Measurements from ENCODE around the gene CCDC190.
A peak's percentile ranks its signal among the peaks of the same experiment; 100 is the strongest.
"Not testable (repeated sequence)": the region's sequence is repeated elsewhere in the genome, so short reads cannot be mapped to it uniquely, and the experiment has no call there.

The CCDC190 gene

GRCh38 chr1:162840250-162840839 is 20.6 kb downstream of the CCDC190 start:
- no peak overlapping the region for H3K27ac ChIP-seq (ENCODE audit: insufficient read depth, low read depth, low read length, poor library complexity, severe bottlenecking)

GRCh38 chr1:162838863-162839262 is 22.1 kb downstream of the CCDC190 start:
- Histone ChIP-seq H3K27ac (ENCODE audit: insufficient read depth, low read depth, low read length, poor library complexity, severe bottlenecking) (no peak overlapping the region), H3K9me3 (ENCODE audit: control insufficient read depth, low read length) (no peaks in the 10 kb centered on the region), H3K4me1 (ENCODE audit: control insufficient read depth, insufficient read depth, low read length) (no peaks in the 10 kb centered on the region), H3K4me3 (ENCODE audit: insufficient read depth, low read depth, low read length) (no peak overlapping the region), H3K36me3 (ENCODE audit: control insufficient read depth, insufficient read depth, low read length) (no peaks in the 10 kb centered on the region), H3K27me3 (ENCODE audit: control insufficient read depth, insufficient read depth, low read length, poor library complexity, severe bottlenecking) (no peaks in the 10 kb centered on the region)
- WGBS, 2 experiments: 82 to 84% methylated on average over 4 of the region's 4 CpGs

More at GRCh38 chr1:162840250-162840839, 20.6 kb downstream of the CCDC190 start:
- Histone ChIP-seq H3K4me1 (ENCODE audit: control insufficient read depth, insufficient read depth, low read length) (no peaks in the 10 kb centered on the region), H3K36me3 (ENCODE audit: control insufficient read depth, insufficient read depth, low read length) (no peaks in the 10 kb centered on the region), H3K9me3 (ENCODE audit: control insufficient read depth, low read length) (no peaks in the 10 kb centered on the region), H3K27me3 (ENCODE audit: control insufficient read depth, insufficient read depth, low read length, poor library complexity, severe bottlenecking) (no peaks in the 10 kb centered on the region), H3K4me3 (ENCODE audit: insufficient read depth, low read depth, low read length) (no peak overlapping the region)

- Histone ChIP-seq H3K36me3 (ENCODE audit: control insufficient read depth, insufficient read depth, low read length) (no peaks in the 10 kb centered on the region), H3K27ac (ENCODE audit: insufficient read depth, low read depth, low read length, poor library complexity, severe bottlenecking) (no peak overlapping the region), H3K27me3 (ENCODE audit: control insufficient read depth, insufficient read depth, low read length, poor library complexity, severe bottlenecking) (no peaks in the 10 kb centered on the region), H3K9me3 (ENCODE audit: control insufficient read depth, low read length) (no peaks in the 10 kb centered on the region), H3K4me1 (ENCODE audit: control insufficient read depth, insufficient read depth, low read length) (no peaks in the 10 kb centered on the region), H3K4me3 (ENCODE audit: insufficient read depth, low read depth, low read length) (no peak overlapping the region)
- WGBS, 2 experiments: 80 to 94% methylated on average over 2 to 3 of the region's 3 CpGs
Measured at GRCh38 chr1:162835157-162835899, 25.6 kb downstream of the CCDC190 start.

- 76 to 81% methylated on average over 3 of the region's 3 CpGs for WGBS, 2 experiments
- Histone ChIP-seq H3K4me1 (ENCODE audit: control insufficient read depth, insufficient read depth, low read length) (no peaks in the 10 kb centered on the region), H3K27ac (ENCODE audit: insufficient read depth, low read depth, low read length, poor library complexity, severe bottlenecking) (no peak overlapping the region), H3K9me3 (ENCODE audit: control insufficient read depth, low read length) (no peaks in the 10 kb centered on the region), H3K36me3 (ENCODE audit: control insufficient read depth, insufficient read depth, low read length) (no peaks in the 10 kb centered on the region), H3K4me3 (ENCODE audit: insufficient read depth, low read depth, low read length) (no peak overlapping the region), H3K27me3 (ENCODE audit: control insufficient read depth, insufficient read depth, low read length, poor library complexity, severe bottlenecking) (no peaks in the 10 kb centered on the region)
Measured at GRCh38 chr1:162832470-162832869, 28.5 kb downstream of the CCDC190 start.

GRCh38 chr1:162829268-162829667 is 31.7 kb downstream of the CCDC190 start:
- no peaks in the 10 kb centered on the region for H3K36me3 ChIP-seq (ENCODE audit: control insufficient read depth, insufficient read depth, low read length)
- no peak overlapping the region for H3K4me3 ChIP-seq (ENCODE audit: insufficient read depth, low read depth, low read length)
- WGBS, 2 experiments: 89 to 94% methylated on average over 1 of the region's 1 CpG
- H3K27me3 ChIP-seq (ENCODE audit: control insufficient read depth, insufficient read depth, low read length, poor library complexity, severe bottlenecking): no peaks in the 10 kb centered on the region
- no peak overlapping the region for H3K27ac ChIP-seq (ENCODE audit: insufficient read depth, low read depth, low read length, poor library complexity, severe bottlenecking)
- H3K4me1 ChIP-seq (ENCODE audit: control insufficient read depth, insufficient read depth, low read length): no peaks in the 10 kb centered on the region
- H3K9me3 ChIP-seq (ENCODE audit: control insufficient read depth, low read length): no peaks in the 10 kb centered on the region

- Histone ChIP-seq H3K4me3 (ENCODE audit: insufficient read depth, low read depth, low read length) (no peak overlapping the region), H3K36me3 (ENCODE audit: control insufficient read depth, insufficient read depth, low read length) (no peaks in the 10 kb centered on the region), H3K9me3 (ENCODE audit: control insufficient read depth, low read length) (no peaks in the 10 kb centered on the region), H3K4me1 (ENCODE audit: control insufficient read depth, insufficient read depth, low read length) (no peaks in the 10 kb centered on the region), H3K27ac (ENCODE audit: insufficient read depth, low read depth, low read length, poor library complexity, severe bottlenecking) (no peak overlapping the region), H3K27me3 (ENCODE audit: control insufficient read depth, insufficient read depth, low read length, poor library complexity, severe bottlenecking) (peaks cover 17% of the 10 kb centered on the region)
- WGBS, 2 experiments: 66 to 67% methylated on average over 2 of the region's 2 CpGs
Measured at GRCh38 chr1:162823771-162824525, 37.0 kb downstream of the CCDC190 start.

- Histone ChIP-seq H3K36me3 (ENCODE audit: control insufficient read depth, insufficient read depth, low read length) (no peaks in the 10 kb centered on the region), H3K9me3 (ENCODE audit: control insufficient read depth, low read length) (no peaks in the 10 kb centered on the region), H3K4me3 (ENCODE audit: insufficient read depth, low read depth, low read length) (no peak overlapping the region), H3K4me1 (ENCODE audit: control insufficient read depth, insufficient read depth, low read length) (no peaks in the 10 kb centered on the region), H3K27me3 (ENCODE audit: control insufficient read depth, insufficient read depth, low read length, poor library complexity, severe bottlenecking) (peaks cover 17% of the 10 kb centered on the region), H3K27ac (ENCODE audit: insufficient read depth, low read depth, low read length, poor library complexity, severe bottlenecking) (no peak overlapping the region)
- 100% methylated on average over 1 of the region's 3 CpGs; no CpG with 5 or more reads in 1 of the 2 experiments for WGBS, 2 experiments
Measured at GRCh38 chr1:162823231-162823630, 37.7 kb downstream of the CCDC190 start.

- Histone ChIP-seq H3K4me3 (ENCODE audit: insufficient read depth, low read depth, low read length) (peak overlapping the region; percentile 46), H3K27ac (ENCODE audit: insufficient read depth, low read depth, low read length, poor library complexity, severe bottlenecking) (no peak overlapping the region), H3K36me3 (ENCODE audit: control insufficient read depth, insufficient read depth, low read length) (no peaks in the 10 kb centered on the region), H3K4me1 (ENCODE audit: control insufficient read depth, insufficient read depth, low read length) (no peaks in the 10 kb centered on the region), H3K9me3 (ENCODE audit: control insufficient read depth, low read length) (no peaks in the 10 kb centered on the region), H3K27me3 (ENCODE audit: control insufficient read depth, insufficient read depth, low read length, poor library complexity, severe bottlenecking) (peaks cover 17% of the 10 kb centered on the region)
- WGBS, 2 experiments: 3% methylated on average over 44 of the region's 44 CpGs
Measured at GRCh38 chr1:162822391-162823200, 38.4 kb downstream of the CCDC190 start.

GRCh38 chr1:162818666-162819065 is 42.3 kb downstream of the CCDC190 start:
- H3K36me3 ChIP-seq (ENCODE audit: control insufficient read depth, insufficient read depth, low read length); H3K4me3 ChIP-seq (ENCODE audit: insufficient read depth, low read depth, low read length); H3K9me3 ChIP-seq (ENCODE audit: control insufficient read depth, low read length); H3K27ac ChIP-seq (ENCODE audit: insufficient read depth, low read depth, low read length, poor library complexity, severe bottlenecking); H3K4me1 ChIP-seq (ENCODE audit: control insufficient read depth, insufficient read depth, low read length): not testable (repeated sequence)
- peaks cover 17% of the 10 kb centered on the region for H3K27me3 ChIP-seq (ENCODE audit: control insufficient read depth, insufficient read depth, low read length, poor library complexity, severe bottlenecking)
- WGBS, 2 experiments: 92 to 94% methylated on average over 1 of the region's 1 CpG
